K562 (cell line): ENCODE measurements around the gene MAL. TPM values are rescaled to one million over a fixed set of nuclear protein-coding genes. Genes with fewer than 3 reads are reported as not detected.

Source experiments
- ATAC-seq: fragments of 200-7000 bp; cut with Tn5 transposase; 3 replicates; pipeline ENCODE4 v1.9.1; 2020; ENCODE audit warnings: moderate library complexity
- BruUV-seq: library from RNA; stranded (reverse); fragments of 400-500 nt; replicated peaks from 2 replicates; lab custom pipeline; 2021; lab: Mats Ljungman, UMichigan
- CTCF ChIA-PET: fragments of 300-600 bp; formaldehyde crosslinking; extraction: SDS; loops from one replicate; lab custom pipeline; 2021; ENCODE audit warnings: low intra/inter-chr PET ratio; lab: Yijun Ruan, JAX
- POLR2A ChIA-PET: fragments of 300-600, 350-650 bp; sonication (Branson Sonifier 250); formaldehyde crosslinking; extraction: SDS; loops from one replicate; lab custom pipeline; 2021; ENCODE audit warnings: antibody characterized with exemption, inconsistent platforms; lab: Yijun Ruan, JAX
- DNase-seq, 4 experiments: peaks; one replicate each; pipeline versions ENCODE4 v3.0.0 to v3.0.0-alpha.2; 2011 to 2018; ENCODE audit warnings: low spot score in 3 of 4, mixed read lengths in 3 of 4; ENCODE audit errors: extremely low read depth in 1 of 4
- FAIRE-seq: peaks from 2 replicates; lab custom pipeline; 2011; peaks lifted over from hg19 to GRCh38; lab: Jason Lieb, UNC
- H2AFZ ChIP-seq: 2 replicates; pipeline ENCODE4 v1.6.0; 2011; ENCODE audit warnings: low read depth, low read length, control low read depth, inconsistent platforms
- H3K27ac ChIP-seq: fragments of 200-600 bp; 3 replicates; pipeline ENCODE4 v1.8.0; 2011; ENCODE audit warnings: low read depth, mild to moderate bottlenecking, control low read depth, inconsistent platforms, low read length, moderate library complexity, mixed read lengths; ENCODE audit errors: extremely low read depth
- H3K27me3 ChIP-seq, 2 experiments: fragments of 300-600 bp in 1 of 2; 2 replicates in 1 of 2; 3 replicates in 1 of 2; pipeline versions ENCODE4 v1.6.0 to v1.8.0; 2011; ENCODE audit warnings: inconsistent platforms in 2 of 2, low read length in 2 of 2, mild to moderate bottlenecking in 1 of 2, mixed read lengths in 1 of 2, moderate library complexity in 1 of 2; ENCODE audit not compliant: control insufficient read depth in 2 of 2, insufficient read depth in 2 of 2
- H3K36me3 ChIP-seq: fragments of 300-600 bp; 3 replicates; pipeline ENCODE4 v1.8.0; 2011; ENCODE audit warnings: mild to moderate bottlenecking, low read length, inconsistent platforms; ENCODE audit not compliant: control insufficient read depth, insufficient read depth
- H3K4me1 ChIP-seq, 2 experiments: fragments of 200-600 bp in 1 of 2; replicated peaks in 1 of 2; 2 replicates in 1 of 2; 3 replicates in 1 of 2; pipeline versions ENCODE4 v1.5.1 to v1.8.0; 2011; ENCODE audit warnings: inconsistent platforms in 2 of 2, low read length in 2 of 2, mild to moderate bottlenecking in 1 of 2, mixed read lengths in 1 of 2, moderate library complexity in 1 of 2; ENCODE audit not compliant: control insufficient read depth in 2 of 2, insufficient read depth in 2 of 2
- H3K4me2 ChIP-seq: 2 replicates; pipeline ENCODE4 v1.6.1; 2011; ENCODE audit warnings: low read length, control low read depth, inconsistent platforms, mixed read lengths; ENCODE audit not compliant: insufficient read depth
- H3K4me3 ChIP-seq: fragments of 200-600 bp; sonication (generic), shearing (Covaris generic); 2 replicates; pipeline ENCODE4 v1.5.1; 2016; ENCODE audit warnings: control low read depth, inconsistent platforms
- H3K79me2 ChIP-seq: fragments of 200-600 bp; 3 replicates; pipeline ENCODE4 v1.8.0; 2011; ENCODE audit warnings: low read length, inconsistent platforms; ENCODE audit not compliant: control insufficient read depth, insufficient read depth
- H3K9ac ChIP-seq, 2 experiments: 2 replicates each; pipeline versions ENCODE4 v1.6.0 to v1.6.1; 2011; ENCODE audit warnings: low read depth in 2 of 2, low read length in 2 of 2, control low read depth in 1 of 2, inconsistent platforms in 1 of 2, mild to moderate bottlenecking in 1 of 2, mixed read lengths in 1 of 2; ENCODE audit not compliant: insufficient read depth in 1 of 2
- H3K9me1 ChIP-seq: one replicate; pipeline ENCODE4 v1.6.0; 2011; ENCODE audit warnings: inconsistent platforms, mild to moderate bottlenecking, low read length, moderate library complexity; ENCODE audit not compliant: control insufficient read depth, insufficient read depth
- H3K9me3 ChIP-seq: replicated peaks from 2 replicates; pipeline ENCODE4 v1.5.1; 2011; ENCODE audit warnings: low read depth, low read length, inconsistent platforms; ENCODE audit not compliant: control insufficient read depth, insufficient read depth
- H4K20me1 ChIP-seq: replicated peaks from 2 replicates; pipeline ENCODE4 v1.6.1; 2011; ENCODE audit warnings: low read length, inconsistent platforms, mixed read lengths; ENCODE audit not compliant: control insufficient read depth, insufficient read depth
- CBX3 ChIP-seq, 2 experiments: IDR thresholded peaks; 1 replicate in 1 of 2; 2 replicates in 1 of 2; pipeline ENCODE4 v1.6.1; 2012; ENCODE audit warnings: inconsistent platforms in 2 of 2, low read length in 2 of 2, borderline replicate concordance in 1 of 2, control low read depth in 1 of 2
- CHAMP1 ChIP-seq: fragments of 450-650 bp; IDR thresholded peaks from 2 replicates; pipeline ENCODE4 v1.6.1; 2016; ENCODE audit warnings: mild to moderate bottlenecking
- DIDO1 ChIP-seq: fragments of 450-650 bp; IDR thresholded peaks from 2 replicates; pipeline ENCODE4 v1.6.1; 2016; ENCODE audit warnings: low read depth, missing biosample characterization, missing genetic modification characterization
- FOSL1 ChIP-seq: fragments of 200-800 bp; sonication (Bioruptor generic); conservative IDR thresholded peaks from 2 replicates; pipeline ENCODE4 v1.6.1; 2016; ENCODE audit warnings: missing genetic modification characterization, missing compliant biosample characterization
- ILK ChIP-seq: fragments of 450-650 bp; IDR thresholded peaks from 2 replicates; pipeline ENCODE4 v1.6.1; 2016; ENCODE audit warnings: missing genetic modification characterization, low read depth, mild to moderate bottlenecking, missing compliant biosample characterization, moderate library complexity, borderline replicate concordance
- MED1 ChIP-seq: sonication (generic); formaldehyde crosslinking; IDR thresholded peaks from 2 replicates; pipeline ENCODE4 v1.8.1; 2023; ENCODE audit warnings: missing genetic modification reagents, borderline replicate concordance
- SIN3A ChIP-seq, 2 experiments: fragments of 150-350 bp in 1 of 2; IDR thresholded peaks; 2 replicates each; pipeline ENCODE4 v1.6.1; 2011 to 2016; ENCODE audit warnings: borderline replicate concordance in 2 of 2, low read depth in 2 of 2, low read length in 2 of 2, mild to moderate bottlenecking in 2 of 2, moderate library complexity in 2 of 2; ENCODE audit not compliant: control insufficient read depth in 1 of 2
- STAT5B ChIP-seq: fragments of 250-450 bp; sonication (Bioruptor Pico); IDR thresholded peaks from 2 replicates; pipeline ENCODE4 v1.8.0; 2021; ENCODE audit warnings: mild to moderate bottlenecking, inconsistent platforms
- STAT6 ChIP-seq: sonication (generic); formaldehyde crosslinking; IDR thresholded peaks from 2 replicates; pipeline ENCODE4 v1.8.1; 2023; ENCODE audit warnings: mild to moderate bottlenecking, missing genetic modification reagents
- TFAM ChIP-seq: fragments of 250-450 bp; sonication (Bioruptor Pico); conservative IDR thresholded peaks from 2 replicates; pipeline ENCODE4 v1.5.0; 2021; ENCODE audit warnings: mild to moderate bottlenecking, moderate library complexity
- XRCC4 ChIP-seq: IDR thresholded peaks from one replicate; pipeline ENCODE4 v1.6.1; 2011; ENCODE audit not compliant: insufficient read depth, insufficient read length; ENCODE audit errors: extremely low read depth
- ZBTB1 ChIP-seq: sonication (generic); formaldehyde crosslinking; IDR thresholded peaks from 2 replicates; pipeline ENCODE4 v1.8.1; 2023; ENCODE audit warnings: missing genetic modification reagents, low read depth, mild to moderate bottlenecking, borderline replicate concordance
- ZFP1 ChIP-seq: fragments of 450-650 bp; formaldehyde crosslinking; IDR thresholded peaks from 2 replicates; pipeline ENCODE4 v1.4.0; 2020; ENCODE audit warnings: mild to moderate bottlenecking, mixed read lengths
- ZNF518B ChIP-seq: fragments of 250-450 bp; sonication (Bioruptor Pico); IDR thresholded peaks from 2 replicates; pipeline ENCODE4 v1.5.0; 2021; ENCODE audit warnings: mild to moderate bottlenecking, moderate library complexity
- WGBS: fragments of 100-300 bp; shearing (Covaris generic); methylation state at CpG from one replicate; pipeline ENCODE4 v1.1.6; 2016; ENCODE audit warnings: low coverage, mixed read lengths; ENCODE audit not compliant: insufficient coverage; ENCODE audit errors: missing lambda C conversion rate; 5-methylcytosine and 5-hydroxymethylcytosine counted together
- in situ Hi-C: fragments of 300-500 bp; cut with MboI; formaldehyde crosslinking; loops from 4 replicates; pipeline ENCODE4 v1.15.0; 2018; ENCODE audit warnings: inconsistent platforms, mixed read lengths
- intact Hi-C: fragments of 100-400 bp; cut with micrococcal nuclease; formaldehyde crosslinking; loops from 2 replicates; pipeline ENCODE4 v1.14.2; 2022
- polyA plus RNA-seq, 8 experiments: library from polyadenylated mRNA; depleted of rRNA in 4 of 8; stranded (reverse) in 5 of 8; unstranded in 3 of 8; fragments of >200 nt; fragmentation: Nextera tagmentation in 2 of 8; fragmentation: Illumina TruSeq in 1 of 8; extraction: Ambion mirVana in 2 of 8; extraction: Trizol in 1 of 8; gene quantifications; 2 replicates each; pipeline versions ENCODE4 v1.2.1 to v1.2.3, GENCODE V29; 2011 to 2014; ENCODE audit warnings: inconsistent platforms in 1 of 8, missing spikeins in 1 of 8
- total RNA-seq, 7 experiments: library from RNA; depleted of rRNA in 6 of 7; stranded (reverse); fragments of >200 nt in 6 of 7; fragmentation: Illumina TruSeq in 2 of 7; extraction: Trizol in 2 of 7; gene quantifications; 2 replicates each; pipeline versions ENCODE4 v1.2.1 to v1.2.3, GENCODE V29; 2011 to 2021; ENCODE audit warnings: low replicate concordance in 1 of 7

Gene MAL
- total and polyA plus RNA-seq, 9 of the 15 experiments (the other 6 are each of a cell fraction or from before 2014, with no cell fraction given): not detected

GRCh38 chr2:94999431-94999883, 26.1 kb upstream of the MAL start:
- no peak for DNase-seq
- H3K4me1 ChIP-seq: peaks cover 0 to 6% of the 10 kb centered on the region in 2 experiments; a peak in 1 of 5 replicates
- no peak overlapping the region for H3K4me2 ChIP-seq
- H2AFZ ChIP-seq: no peak overlapping the region
- FAIRE-seq: no peak
- H3K79me2 ChIP-seq: no peaks in the 10 kb centered on the region
- no peaks in the 10 kb centered on the region for H3K9me3 ChIP-seq
- BruUV-seq: no TSS peak
- WGBS: 3% methylated on average over 4 of the region's 7 CpGs
- no peak overlapping the region for H3K27ac ChIP-seq
- in situ Hi-C loops (no loop called here), intact Hi-C loops (no loop called here)
- CTCF ChIA-PET: no interaction called here
- no peaks in the 10 kb centered on the region for H3K9me1 ChIP-seq
- H4K20me1 ChIP-seq: 0 out of 2 replicates have a peak, but pooled peaks cover 9% of the 10 kb centered on the region
- peak overlapping the region in 1 of 2 experiments; percentile 26; a peak in 1 of 4 replicates for H3K9ac ChIP-seq
- H3K36me3 ChIP-seq: no peaks in the 10 kb centered on the region
- H3K27me3 ChIP-seq: peaks cover 0 to 47% of the 10 kb centered on the region in 2 experiments; a peak in 4 of 5 replicates
- H3K4me3 ChIP-seq: no peak overlapping the region
- POLR2A ChIA-PET: no interaction called here
- ATAC-seq: no peak
- TF ChIP-seq CHAMP1 (no peak), XRCC4 (no peak), STAT5B (CRISPR knock-in tag) (no peak), ZBTB1 (no peak), ZNF518B (CRISPR knock-in tag) (no peak), TFAM (no peak), ILK (tag) (no peak), STAT6 (CRISPR knock-in tag) (no peak), DIDO1 (tag) (no peak), ZFP1 (no peak), FOSL1 (no peak), SIN3A (IDR thresholded peaks at IDR 0.05; ENCODE audit: borderline replicate concordance in 2 of 2, control insufficient read depth in 1 of 2, low read depth in 2 of 2, low read length in 2 of 2) (no peak), MED1 (no peak), CBX3 (IDR thresholded peaks at IDR 0.05; ENCODE audit: borderline replicate concordance in 1 of 2, low read length in 2 of 2) (no peak)
